Measurements from ENCODE around the gene COX7A2.

The COX7A2 gene

DNA sequence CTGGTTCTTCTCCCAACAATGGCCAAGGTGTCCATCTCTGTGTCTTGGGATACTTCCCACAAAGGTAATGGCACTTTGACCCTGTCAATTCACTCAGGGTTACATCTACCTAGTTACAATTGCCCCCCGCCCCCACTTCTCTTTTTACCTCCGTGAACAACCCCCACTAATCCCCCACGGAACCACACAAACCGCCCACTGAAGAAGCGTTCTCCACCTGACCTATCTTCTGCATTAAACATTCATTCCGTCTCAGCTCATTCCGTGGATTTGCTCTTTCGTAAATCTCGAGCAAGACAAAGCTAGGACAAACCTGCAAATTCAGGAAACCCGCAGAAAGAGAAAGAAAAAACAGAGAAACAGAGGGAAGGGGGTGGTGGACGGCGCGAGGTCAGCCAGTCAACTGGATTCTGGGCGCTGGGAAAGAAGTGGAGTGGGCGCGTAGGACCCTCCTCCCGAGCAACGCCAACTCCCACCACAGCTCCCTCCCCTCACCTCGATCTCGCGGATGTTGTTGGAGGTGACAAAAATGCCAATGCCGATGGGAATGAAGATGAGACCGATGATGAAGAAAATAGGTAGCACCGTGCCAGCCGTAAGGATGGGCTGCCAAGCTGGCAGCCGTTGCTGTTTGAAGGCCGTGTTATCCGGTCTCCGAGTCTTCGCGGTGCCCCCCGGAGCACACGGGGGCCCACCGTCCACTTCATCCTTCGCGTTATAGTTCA is 40.5 kb upstream of the COX7A2 start:
- Histone ChIP-seq H3K9ac (ENCODE audit: low read depth in 1 of 2, low read length in 2 of 2) (peak overlapping the region; percentile 88 to 98), H3K4me1 (ENCODE audit: control insufficient read depth in 1 of 2, insufficient read depth in 2 of 2, low read length in 2 of 2) (peaks cover 16 to 22% of the 10 kb centered on the region in 2 donors), H3K27ac (ENCODE audit: low read depth, low read length) (peak overlapping the region; percentile 85), H3K36me3 (ENCODE audit: control insufficient read depth in 1 of 2, insufficient read depth in 2 of 2, low read length in 2 of 2) (no peaks in the 10 kb centered on the region), H3K9me3 (ENCODE audit: control insufficient read depth in 1 of 2, low read length in 2 of 2) (no peaks in the 10 kb centered on the region), H3K4me3 (ENCODE audit: low read depth in 1 of 2, low read length in 2 of 2) (peak overlapping the region; percentile 98 to 99), H3K27me3 (ENCODE audit: control insufficient read depth in 1 of 2, insufficient read depth in 2 of 2, low read length in 2 of 2) (no peaks in the 10 kb centered on the region)

- Histone ChIP-seq H3K36me3 (ENCODE audit: control insufficient read depth in 1 of 2, insufficient read depth in 2 of 2, low read length in 2 of 2) (no peaks in the 10 kb centered on the region), H3K27me3 (ENCODE audit: control insufficient read depth in 1 of 2, insufficient read depth in 2 of 2, low read length in 2 of 2) (no peaks in the 10 kb centered on the region), H3K4me1 (ENCODE audit: control insufficient read depth in 1 of 2, insufficient read depth in 2 of 2, low read length in 2 of 2) (peaks cover 24 to 30% of the 10 kb centered on the region in 2 donors), H3K4me3 (ENCODE audit: low read depth in 1 of 2, low read length in 2 of 2) (peak overlapping the region; percentile 98 to 99), H3K9ac (ENCODE audit: low read depth in 1 of 2, low read length in 2 of 2) (peak overlapping the region in 1 of 2 donors; percentile 88), H3K27ac (ENCODE audit: low read depth, low read length) (no peak overlapping the region), H3K9me3 (ENCODE audit: control insufficient read depth in 1 of 2, low read length in 2 of 2) (no peaks in the 10 kb centered on the region)
Measured at GRCh38 chr6:75282706-75283105, 39.1 kb upstream of the COX7A2 start.

GRCh38 chr6:75281653-75282052 is 38.1 kb upstream of the COX7A2 start:
- Histone ChIP-seq H3K9me3 (ENCODE audit: control insufficient read depth in 1 of 2, low read length in 2 of 2) (no peaks in the 10 kb centered on the region), H3K27ac (ENCODE audit: low read depth, low read length) (no peak overlapping the region), H3K9ac (ENCODE audit: low read depth in 1 of 2, low read length in 2 of 2) (no peak overlapping the region), H3K4me1 (ENCODE audit: control insufficient read depth in 1 of 2, insufficient read depth in 2 of 2, low read length in 2 of 2) (peaks cover 24 to 30% of the 10 kb centered on the region in 2 donors), H3K36me3 (ENCODE audit: control insufficient read depth in 1 of 2, insufficient read depth in 2 of 2, low read length in 2 of 2) (no peaks in the 10 kb centered on the region), H3K27me3 (ENCODE audit: control insufficient read depth in 1 of 2, insufficient read depth in 2 of 2, low read length in 2 of 2) (no peaks in the 10 kb centered on the region), H3K4me3 (ENCODE audit: low read depth in 1 of 2, low read length in 2 of 2) (no peak overlapping the region)

- Histone ChIP-seq H3K27ac (ENCODE audit: low read depth, low read length) (no peak overlapping the region), H3K36me3 (ENCODE audit: control insufficient read depth in 1 of 2, insufficient read depth in 2 of 2, low read length in 2 of 2) (no peaks in the 10 kb centered on the region), H3K4me1 (ENCODE audit: control insufficient read depth in 1 of 2, insufficient read depth in 2 of 2, low read length in 2 of 2) (peaks cover 24 to 27% of the 10 kb centered on the region in 2 donors), H3K4me3 (ENCODE audit: low read depth in 1 of 2, low read length in 2 of 2) (no peak overlapping the region), H3K9me3 (ENCODE audit: control insufficient read depth in 1 of 2, low read length in 2 of 2) (no peaks in the 10 kb centered on the region), H3K9ac (ENCODE audit: low read depth in 1 of 2, low read length in 2 of 2) (no peak overlapping the region), H3K27me3 (ENCODE audit: control insufficient read depth in 1 of 2, insufficient read depth in 2 of 2, low read length in 2 of 2) (no peaks in the 10 kb centered on the region)
Measured at GRCh38 chr6:75280131-75280855, 36.7 kb upstream of the COX7A2 start.

DNA sequence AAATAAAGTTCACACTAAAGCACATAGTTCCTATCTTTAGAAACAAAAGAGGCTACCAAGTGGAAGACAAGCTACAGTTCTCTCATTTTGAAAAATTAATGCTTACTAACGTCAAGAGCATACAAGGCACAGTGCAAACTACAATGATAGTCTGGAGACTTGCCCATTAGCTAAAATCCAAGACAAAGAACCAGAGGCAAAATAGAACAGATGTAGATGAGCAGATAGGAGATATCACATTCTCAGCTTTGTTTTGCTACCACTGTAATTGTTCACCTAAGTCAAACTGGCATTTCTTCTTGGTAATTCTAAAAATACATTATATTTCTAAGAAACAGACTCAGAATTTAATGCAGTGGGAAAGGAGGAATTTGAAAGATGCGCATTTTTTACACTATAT is 35.8 kb upstream of the COX7A2 start:
- Histone ChIP-seq H3K27ac (ENCODE audit: low read depth, low read length) (no peak overlapping the region), H3K9me3 (ENCODE audit: control insufficient read depth in 1 of 2, low read length in 2 of 2) (no peaks in the 10 kb centered on the region), H3K4me1 (ENCODE audit: control insufficient read depth in 1 of 2, insufficient read depth in 2 of 2, low read length in 2 of 2) (peaks cover 24 to 27% of the 10 kb centered on the region in 2 donors), H3K4me3 (ENCODE audit: low read depth in 1 of 2, low read length in 2 of 2) (no peak overlapping the region), H3K27me3 (ENCODE audit: control insufficient read depth in 1 of 2, insufficient read depth in 2 of 2, low read length in 2 of 2) (no peaks in the 10 kb centered on the region), H3K36me3 (ENCODE audit: control insufficient read depth in 1 of 2, insufficient read depth in 2 of 2, low read length in 2 of 2) (no peaks in the 10 kb centered on the region), H3K9ac (ENCODE audit: low read depth in 1 of 2, low read length in 2 of 2) (no peak overlapping the region)

- Histone ChIP-seq H3K4me3 (ENCODE audit: low read depth in 1 of 2, low read length in 2 of 2) (no peak overlapping the region), H3K27ac (ENCODE audit: low read depth, low read length) (no peak overlapping the region), H3K4me1 (ENCODE audit: control insufficient read depth in 1 of 2, insufficient read depth in 2 of 2, low read length in 2 of 2) (peaks cover 24 to 27% of the 10 kb centered on the region in 2 donors), H3K9ac (ENCODE audit: low read depth in 1 of 2, low read length in 2 of 2) (no peak overlapping the region), H3K27me3 (ENCODE audit: control insufficient read depth in 1 of 2, insufficient read depth in 2 of 2, low read length in 2 of 2) (no peaks in the 10 kb centered on the region), H3K9me3 (ENCODE audit: control insufficient read depth in 1 of 2, low read length in 2 of 2) (no peaks in the 10 kb centered on the region), H3K36me3 (ENCODE audit: control insufficient read depth in 1 of 2, insufficient read depth in 2 of 2, low read length in 2 of 2) (no peaks in the 10 kb centered on the region)
Measured at GRCh38 chr6:75278474-75279077, 35.0 kb upstream of the COX7A2 start.

DNA sequence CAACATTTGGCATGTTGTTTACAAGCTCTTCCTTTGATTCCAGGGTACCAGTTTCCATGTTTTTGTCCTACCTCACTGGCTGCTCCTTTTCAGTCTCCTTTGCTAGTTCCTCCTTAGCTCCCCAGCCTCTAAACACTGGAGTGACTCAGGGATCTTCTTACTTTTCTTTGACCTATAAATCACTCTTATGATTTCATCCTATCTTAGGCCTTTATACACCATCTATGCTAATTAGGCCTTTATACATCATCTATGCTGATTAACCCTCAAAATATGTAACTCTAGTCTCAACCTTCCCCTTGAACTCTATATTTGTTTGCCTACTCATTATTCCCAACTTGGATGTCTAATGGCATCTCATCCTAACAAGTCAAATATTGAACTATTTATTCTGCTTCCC is 31.5 kb upstream of the COX7A2 start:
- Histone ChIP-seq H3K4me1 (ENCODE audit: control insufficient read depth in 1 of 2, insufficient read depth in 2 of 2, low read length in 2 of 2) (peaks cover 8 to 23% of the 10 kb centered on the region in 2 donors), H3K9ac (ENCODE audit: low read depth in 1 of 2, low read length in 2 of 2) (no peak overlapping the region), H3K27ac (ENCODE audit: low read depth, low read length) (no peak overlapping the region), H3K27me3 (ENCODE audit: control insufficient read depth in 1 of 2, insufficient read depth in 2 of 2, low read length in 2 of 2) (no peaks in the 10 kb centered on the region), H3K4me3 (ENCODE audit: low read depth in 1 of 2, low read length in 2 of 2) (no peak overlapping the region), H3K9me3 (ENCODE audit: control insufficient read depth in 1 of 2, low read length in 2 of 2) (no peaks in the 10 kb centered on the region), H3K36me3 (ENCODE audit: control insufficient read depth in 1 of 2, insufficient read depth in 2 of 2, low read length in 2 of 2) (peaks cover 0 to 9% of the 10 kb centered on the region in 2 donors)

GRCh38 chr6:75273009-75273408 is 29.4 kb upstream of the COX7A2 start:
- H3K9ac ChIP-seq (ENCODE audit: low read depth in 1 of 2, low read length in 2 of 2), result no peak overlapping the region
- H3K4me3 ChIP-seq (ENCODE audit: low read depth in 1 of 2, low read length in 2 of 2), result peak overlapping the region in 1 of 2 donors; percentile 13
- peaks cover 8 to 14% of the 10 kb centered on the region in 2 donors for H3K4me1 ChIP-seq (ENCODE audit: control insufficient read depth in 1 of 2, insufficient read depth in 2 of 2, low read length in 2 of 2)
- H3K27me3 ChIP-seq (ENCODE audit: control insufficient read depth in 1 of 2, insufficient read depth in 2 of 2, low read length in 2 of 2), result no peaks in the 10 kb centered on the region
- H3K36me3 ChIP-seq (ENCODE audit: control insufficient read depth in 1 of 2, insufficient read depth in 2 of 2, low read length in 2 of 2), result peaks cover 0 to 9% of the 10 kb centered on the region in 2 donors
- no peaks in the 10 kb centered on the region for H3K9me3 ChIP-seq (ENCODE audit: control insufficient read depth in 1 of 2, low read length in 2 of 2)
- no peak overlapping the region for H3K27ac ChIP-seq (ENCODE audit: low read depth, low read length)

DNA sequence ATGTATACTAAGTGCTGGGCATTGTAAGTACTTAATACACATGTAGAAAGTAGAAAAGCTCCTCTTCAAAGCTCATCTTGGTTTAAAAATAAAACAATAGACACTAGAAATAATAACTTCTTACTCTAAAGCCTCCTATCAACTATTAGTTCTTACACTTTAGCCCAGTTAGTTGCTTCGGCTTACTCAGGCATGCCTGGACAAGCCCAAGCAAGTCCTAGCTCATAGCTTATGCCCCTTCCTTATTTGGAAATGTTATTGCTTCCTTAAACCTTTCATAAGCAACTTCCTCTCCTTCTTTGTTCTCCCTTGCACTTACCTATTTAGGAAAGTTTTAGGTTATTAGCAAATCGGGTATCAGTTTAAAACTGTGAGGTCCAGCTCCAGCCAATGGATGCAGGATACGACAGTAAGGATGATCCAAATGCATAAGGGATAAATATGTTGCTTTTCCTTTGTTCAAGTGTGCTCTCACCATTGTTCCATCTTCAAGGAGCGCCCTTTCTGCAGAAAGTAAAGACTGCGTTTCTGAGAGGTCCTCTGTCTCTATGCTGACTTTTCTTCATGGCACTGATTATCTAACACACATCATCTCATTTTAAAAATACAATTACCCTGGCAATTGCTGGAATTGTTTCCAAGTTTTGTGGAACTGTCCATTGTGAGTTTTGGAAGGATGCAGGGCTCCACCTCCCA is 28.7 kb upstream of the COX7A2 start:
- Histone ChIP-seq H3K4me3 (ENCODE audit: low read depth in 1 of 2, low read length in 2 of 2) (peak overlapping the region in 1 of 2 donors; percentile 13), H3K27me3 (ENCODE audit: control insufficient read depth in 1 of 2, insufficient read depth in 2 of 2, low read length in 2 of 2) (no peaks in the 10 kb centered on the region), H3K4me1 (ENCODE audit: control insufficient read depth in 1 of 2, insufficient read depth in 2 of 2, low read length in 2 of 2) (peaks cover 14 to 21% of the 10 kb centered on the region in 2 donors), H3K36me3 (ENCODE audit: control insufficient read depth in 1 of 2, insufficient read depth in 2 of 2, low read length in 2 of 2) (peaks cover 0 to 9% of the 10 kb centered on the region in 2 donors), H3K9me3 (ENCODE audit: control insufficient read depth in 1 of 2, low read length in 2 of 2) (no peaks in the 10 kb centered on the region), H3K27ac (ENCODE audit: low read depth, low read length) (peak overlapping the region; percentile 26), H3K9ac (ENCODE audit: low read depth in 1 of 2, low read length in 2 of 2) (no peak overlapping the region)
